Central memory CD8-positive, alpha-beta T cell (primary cell): ENCODE data around the gene CBR3.

Experiments
- ATAC-seq: fragments of 150-1000 bp; cut with Tn5 transposase; replicated peaks from 2 replicates; pipeline ENCODE4 v1.10.0; 2022; ENCODE audit warnings: mild to moderate bottlenecking, moderate FRiP score, moderate number of reproducible peaks; ENCODE audit not compliant: poor library complexity, severe bottlenecking; ENCODE audit errors: extremely low read depth
- DNase-seq, 2 donors: peaks; one replicate each; pipeline ENCODE4 v3.0.0; 2021; ENCODE audit warnings: low spot score in 2 of 2
- H3K27ac Mint-ChIP-seq: one replicate; pipeline ENCODE4 v1.8.0; 2022; ENCODE audit warnings: low read depth, mild to moderate bottlenecking, moderate library complexity, mixed read lengths
- H3K27me3 Mint-ChIP-seq: one replicate; pipeline ENCODE4 v1.8.0; 2022; ENCODE audit warnings: mixed read lengths
- H3K36me3 Mint-ChIP-seq: one replicate; pipeline ENCODE4 v1.8.0; 2022; ENCODE audit warnings: mild to moderate bottlenecking, moderate library complexity, mixed read lengths; ENCODE audit not compliant: insufficient read depth
- H3K4me1 Mint-ChIP-seq: one replicate; pipeline ENCODE4 v1.8.0; 2022; ENCODE audit warnings: mixed read lengths
- H3K4me3 Mint-ChIP-seq: one replicate; pipeline ENCODE4 v1.8.0; 2022; ENCODE audit warnings: mild to moderate bottlenecking, moderate library complexity, mixed read lengths
- H3K9me3 Mint-ChIP-seq: one replicate; pipeline ENCODE4 v1.8.0; 2022; ENCODE audit warnings: mixed read lengths

The CBR3 gene

DNA sequence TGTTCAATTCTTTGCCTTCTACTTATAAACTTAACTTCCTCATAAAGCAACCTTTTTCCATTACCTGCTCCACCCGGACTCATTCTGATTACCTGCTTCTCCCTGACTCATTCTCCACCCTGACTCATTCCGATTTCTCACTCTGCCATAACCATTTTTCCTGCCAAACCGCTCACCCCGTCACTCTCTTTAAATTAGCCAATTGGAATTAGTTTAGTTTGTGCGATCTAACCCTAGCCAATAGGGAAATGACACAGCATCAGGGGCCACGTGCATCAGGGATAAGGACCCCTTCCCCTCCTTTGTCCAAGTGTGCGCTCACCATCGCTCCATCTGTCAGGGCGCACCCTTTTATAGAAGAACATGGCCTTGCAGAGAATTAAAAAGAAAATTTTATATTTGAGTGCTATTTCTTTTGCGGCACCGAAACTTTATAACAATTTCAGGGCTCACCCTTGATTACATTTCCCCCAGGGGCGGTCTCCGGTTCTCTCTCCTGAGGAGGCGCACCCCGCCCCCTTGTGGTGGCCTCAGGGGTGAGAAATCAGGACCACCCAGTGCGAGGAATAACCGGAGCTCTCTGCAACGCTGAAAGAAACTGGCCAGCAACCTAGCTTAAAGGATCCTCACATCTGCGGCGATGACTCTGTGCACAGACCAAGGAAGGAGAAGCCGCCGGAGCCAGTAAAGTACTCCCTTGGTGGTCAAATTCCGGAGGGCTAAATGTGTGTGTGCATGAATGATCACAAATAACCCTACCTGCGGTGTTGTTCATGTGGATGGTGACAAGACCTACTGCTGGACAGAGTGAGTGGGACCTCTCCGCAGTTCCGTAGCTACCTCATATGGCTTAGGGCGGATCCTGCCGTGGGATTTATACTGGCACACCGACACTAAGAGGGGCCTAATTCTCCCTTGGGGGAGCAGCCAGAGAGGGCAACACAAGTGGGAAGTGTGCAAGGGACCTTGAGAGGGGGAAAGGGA is 30.3 kb upstream of the CBR3 start:
- Mint-ChIP-seq H3K27ac (no peak overlapping the region), H3K4me3 (no peak overlapping the region), H3K27me3 (peaks cover 52% of the 10 kb centered on the region), H3K9me3 (no peaks in the 10 kb centered on the region), H3K36me3 (peaks cover 2% of the 10 kb centered on the region), H3K4me1 (no peaks in the 10 kb centered on the region)
- ATAC-seq, result no peak
- no peak for DNase-seq

DNA sequence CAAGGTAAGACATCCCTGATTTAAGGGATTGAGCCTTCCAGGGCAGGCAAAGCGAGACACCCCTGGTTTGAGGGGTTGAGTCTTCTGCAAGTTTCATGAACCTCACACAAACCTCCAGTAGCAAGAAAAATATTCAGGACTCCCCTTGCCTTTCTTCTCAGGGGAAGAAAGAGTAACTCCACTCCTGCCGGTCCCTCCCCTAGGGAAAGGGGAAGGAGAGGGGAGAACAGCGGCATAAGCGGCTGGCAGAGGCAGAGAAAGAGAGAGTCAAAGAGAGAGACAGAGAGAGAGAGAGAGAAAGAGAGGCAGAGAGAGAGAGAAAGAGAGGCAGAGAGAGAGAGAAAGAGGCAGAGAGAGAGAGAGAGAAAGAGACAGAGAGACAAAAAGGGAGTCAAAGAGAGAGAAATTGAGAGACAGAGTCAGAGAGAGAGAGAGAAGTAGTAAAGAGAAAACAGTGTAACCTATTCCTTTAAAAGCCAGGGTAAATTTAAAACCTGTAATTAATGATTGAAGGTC is 29.5 kb upstream of the CBR3 start:
- Mint-ChIP-seq H3K27me3 (peaks cover 45% of the 10 kb centered on the region), H3K9me3 (no peaks in the 10 kb centered on the region), H3K4me1 (no peaks in the 10 kb centered on the region), H3K4me3 (no peak overlapping the region), H3K27ac (peak overlapping the region; percentile 26), H3K36me3 (peaks cover 2% of the 10 kb centered on the region)
- DNase-seq, result no peak
- ATAC-seq, result no peak

- H3K27ac Mint-ChIP-seq, result no peak overlapping the region
- ATAC-seq, result no peak
- H3K27me3 Mint-ChIP-seq, result peaks cover 36% of the 10 kb centered on the region
- peaks cover 16% of the 10 kb centered on the region for H3K4me1 Mint-ChIP-seq
- no peaks in the 10 kb centered on the region for H3K9me3 Mint-ChIP-seq
- no peak for DNase-seq
- H3K36me3 Mint-ChIP-seq, result peaks cover 14% of the 10 kb centered on the region
- no peak overlapping the region for H3K4me3 Mint-ChIP-seq
These were observed 25.0 kb upstream of the CBR3 start for GRCh38 chr21:36109868-36110267.

DNA sequence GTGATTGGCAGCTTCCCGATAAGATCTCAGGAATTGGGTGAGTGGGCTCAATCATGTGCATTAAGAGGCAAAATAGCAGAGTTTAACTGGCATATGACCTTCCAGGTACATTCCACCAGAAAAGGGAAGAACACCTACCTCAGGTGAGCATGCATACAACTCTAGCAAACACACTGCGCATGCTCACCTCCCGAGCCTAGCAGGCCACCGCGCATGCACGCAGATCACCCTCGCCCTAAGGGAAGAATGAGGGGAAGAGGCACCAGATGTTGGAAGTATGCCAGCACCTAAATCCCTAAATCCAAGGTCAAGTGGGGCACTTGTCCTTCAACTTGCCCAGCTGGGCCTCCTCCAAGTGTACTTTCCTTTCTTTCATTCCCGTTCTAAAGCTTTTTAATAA is 23.6 kb upstream of the CBR3 start:
- Mint-ChIP-seq H3K4me3 (no peak overlapping the region), H3K27ac (no peak overlapping the region), H3K27me3 (peaks cover 22% of the 10 kb centered on the region), H3K4me1 (peaks cover 16% of the 10 kb centered on the region), H3K36me3 (peaks cover 14% of the 10 kb centered on the region), H3K9me3 (no peaks in the 10 kb centered on the region)
- DNase-seq, result no peak
- no peak for ATAC-seq

DNA sequence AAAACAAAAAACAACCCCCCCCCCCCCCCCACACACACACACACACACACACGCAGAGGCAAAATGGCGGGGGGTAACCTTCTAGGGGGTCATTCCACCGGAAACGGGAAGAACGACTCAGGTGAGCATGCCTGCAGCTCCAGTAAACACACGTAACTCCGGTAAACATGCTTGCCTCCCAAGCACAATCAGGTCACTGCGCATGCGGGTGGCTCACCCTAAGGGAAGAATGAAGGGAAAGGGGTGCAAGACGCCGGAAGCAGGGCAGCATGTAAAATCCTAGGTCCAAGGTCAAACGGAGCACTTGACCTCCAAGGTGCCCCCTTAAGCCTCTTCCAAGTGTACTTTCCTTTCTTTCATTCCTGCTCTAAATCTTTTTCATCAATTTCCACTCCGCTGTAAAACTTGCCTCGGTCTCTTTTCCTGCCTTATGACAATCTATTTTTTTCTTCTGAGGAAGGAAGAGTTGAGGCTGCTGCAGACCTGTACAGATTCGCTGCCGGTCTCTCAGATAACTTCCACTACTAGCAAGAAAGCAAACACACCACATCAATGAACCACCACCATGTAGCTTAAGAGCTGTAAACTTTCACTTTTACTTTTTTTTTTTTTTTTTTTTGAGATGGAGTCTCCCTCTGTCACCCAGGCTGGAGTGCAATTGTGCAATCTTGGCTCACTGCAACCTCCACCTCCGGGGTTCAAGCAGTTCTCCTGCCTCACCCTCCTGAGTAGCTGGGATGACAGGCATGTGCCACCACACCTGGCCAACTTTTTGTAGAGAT is 21.0 kb upstream of the CBR3 start:
- Mint-ChIP-seq H3K4me3 (peak overlapping the region; percentile 78), H3K9me3 (no peaks in the 10 kb centered on the region), H3K4me1 (peaks cover 16% of the 10 kb centered on the region), H3K27ac (peak overlapping the region; percentile 82), H3K27me3 (no peaks in the 10 kb centered on the region), H3K36me3 (peaks cover 14% of the 10 kb centered on the region)
- DNase-seq, result peak; percentile 37 to 57
- ATAC-seq, result peak; percentile 92

DNA sequence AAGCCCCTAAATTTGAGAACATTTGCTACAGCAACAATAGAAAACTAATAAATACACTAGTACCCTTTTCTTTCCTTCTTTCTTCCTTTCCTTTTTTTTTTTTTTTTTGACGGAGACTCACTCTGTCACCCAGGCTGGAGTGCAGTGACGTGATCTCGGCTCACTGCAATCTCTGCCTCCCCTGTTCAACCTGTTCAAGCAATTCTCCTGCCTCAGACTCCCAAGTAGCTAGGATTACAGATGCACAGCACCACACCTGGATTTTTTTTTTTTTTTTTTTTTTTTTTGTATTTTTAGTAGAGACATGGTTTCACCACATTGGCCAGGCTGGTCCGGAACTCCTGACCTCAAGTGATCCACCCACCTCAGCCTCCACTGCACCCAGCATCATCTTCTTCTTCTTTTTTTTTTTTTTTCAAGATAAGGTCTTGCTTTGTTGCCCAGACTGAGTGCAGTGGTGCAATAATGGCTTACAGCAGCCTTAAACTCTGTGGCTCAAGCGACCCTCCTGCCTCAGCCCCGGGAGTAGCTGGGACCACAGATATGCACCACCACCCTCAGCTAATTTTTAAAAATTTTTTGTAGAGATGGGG is 19.6 kb upstream of the CBR3 start:
- DNase-seq, result no peak
- H3K27me3 Mint-ChIP-seq, result no peaks in the 10 kb centered on the region
- H3K27ac Mint-ChIP-seq, result peak overlapping the region; percentile 29
- H3K9me3 Mint-ChIP-seq, result no peaks in the 10 kb centered on the region
- no peak overlapping the region for H3K4me3 Mint-ChIP-seq
- no peak for ATAC-seq
- H3K4me1 Mint-ChIP-seq, result peaks cover 16% of the 10 kb centered on the region
- peaks cover 14% of the 10 kb centered on the region for H3K36me3 Mint-ChIP-seq

DNA sequence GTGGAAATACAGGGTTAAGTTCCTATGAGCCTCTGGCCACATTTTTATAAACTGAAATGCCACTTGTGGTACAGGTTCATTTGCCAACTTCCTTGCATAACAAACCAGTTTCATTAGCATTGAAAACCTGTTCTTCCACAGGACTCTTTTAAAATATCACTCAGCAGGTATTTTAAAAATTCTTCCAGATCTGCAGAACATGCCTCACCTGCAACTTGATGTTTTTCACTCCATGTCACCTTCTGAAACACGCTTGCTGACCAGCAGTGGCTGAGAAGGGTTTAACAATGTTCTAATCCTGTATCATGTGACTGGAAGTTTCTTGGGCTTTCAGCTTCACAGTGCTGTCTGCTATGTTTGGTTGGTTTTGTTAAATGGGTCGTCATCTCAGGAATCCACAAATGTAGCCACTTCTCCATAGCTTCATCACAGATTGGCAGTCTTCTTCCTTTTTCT is 17.6 kb upstream of the CBR3 start:
- DNase-seq, result no peak
- Mint-ChIP-seq H3K9me3 (no peaks in the 10 kb centered on the region), H3K27me3 (no peaks in the 10 kb centered on the region), H3K36me3 (peaks cover 14% of the 10 kb centered on the region), H3K4me3 (no peak overlapping the region), H3K27ac (no peak overlapping the region), H3K4me1 (peaks cover 14% of the 10 kb centered on the region)
- ATAC-seq, result no peak

DNA sequence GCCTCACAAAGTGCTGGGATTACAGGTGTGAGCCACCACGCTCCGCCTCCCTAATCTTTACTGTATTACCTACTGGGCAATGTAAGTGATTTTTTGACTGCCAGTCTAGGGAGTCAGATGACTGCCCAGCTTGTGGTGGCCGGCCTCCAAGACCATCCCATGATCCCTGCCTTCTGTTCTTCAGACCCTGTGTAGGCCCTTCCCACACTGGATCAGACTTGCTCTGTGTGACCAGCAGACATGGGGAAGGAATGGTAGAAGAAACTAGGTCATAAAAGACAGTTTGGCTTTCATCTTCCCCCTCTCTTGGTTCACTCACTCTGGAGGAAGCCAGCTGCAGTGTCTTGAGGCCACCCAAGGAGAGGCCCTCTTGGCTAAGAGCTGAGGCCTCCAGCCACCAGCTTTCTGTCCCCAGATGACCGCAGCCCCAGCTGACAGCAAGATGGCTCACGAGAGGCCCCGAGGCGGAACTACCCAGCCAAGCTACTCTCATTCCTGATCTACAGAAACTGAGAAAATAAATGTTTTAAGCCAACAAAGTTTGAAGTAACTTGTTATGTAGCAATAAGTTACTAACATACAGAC is 14.5 kb upstream of the CBR3 start:
- Mint-ChIP-seq H3K27me3 (no peaks in the 10 kb centered on the region), H3K4me1 (peaks cover 5% of the 10 kb centered on the region), H3K4me3 (no peak overlapping the region), H3K36me3 (no peaks in the 10 kb centered on the region), H3K9me3 (no peaks in the 10 kb centered on the region), H3K27ac (no peak overlapping the region)
- no peak for DNase-seq
- no peak for ATAC-seq

DNA sequence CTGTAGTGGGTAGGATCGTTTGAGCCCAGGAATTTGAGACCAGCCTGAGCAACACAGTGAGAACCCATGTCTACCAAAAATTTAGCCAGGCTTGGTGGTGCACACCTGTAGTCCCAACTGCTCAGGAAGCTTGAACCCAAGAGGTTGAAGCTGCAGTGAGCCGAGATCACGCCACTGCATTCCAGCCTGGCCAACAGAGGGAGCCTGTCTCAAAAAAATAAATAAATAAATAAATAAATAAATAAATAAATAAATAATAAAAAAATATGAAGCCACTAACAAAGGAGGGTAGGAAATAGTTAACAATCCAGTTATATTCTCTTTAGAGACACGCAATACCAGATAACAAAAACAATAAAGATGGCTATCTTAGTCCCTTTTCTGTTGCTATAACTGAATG is 11.9 kb upstream of the CBR3 start:
- ATAC-seq (no peak), DNase-seq (no peak)
- Mint-ChIP-seq H3K4me1 (peaks cover 8% of the 10 kb centered on the region), H3K27me3 (no peaks in the 10 kb centered on the region), H3K9me3 (no peaks in the 10 kb centered on the region), H3K27ac (no peak overlapping the region), H3K36me3 (no peaks in the 10 kb centered on the region), H3K4me3 (no peak overlapping the region)

GRCh38 chr21:36124395-36124794 is 10.5 kb upstream of the CBR3 start:
- Mint-ChIP-seq H3K9me3 (no peaks in the 10 kb centered on the region), H3K27ac (no peak overlapping the region), H3K4me1 (peaks cover 8% of the 10 kb centered on the region), H3K36me3 (peaks cover under 1% of the 10 kb centered on the region), H3K27me3 (no peaks in the 10 kb centered on the region), H3K4me3 (no peak overlapping the region)
- no peak for ATAC-seq
- no peak for DNase-seq

DNA sequence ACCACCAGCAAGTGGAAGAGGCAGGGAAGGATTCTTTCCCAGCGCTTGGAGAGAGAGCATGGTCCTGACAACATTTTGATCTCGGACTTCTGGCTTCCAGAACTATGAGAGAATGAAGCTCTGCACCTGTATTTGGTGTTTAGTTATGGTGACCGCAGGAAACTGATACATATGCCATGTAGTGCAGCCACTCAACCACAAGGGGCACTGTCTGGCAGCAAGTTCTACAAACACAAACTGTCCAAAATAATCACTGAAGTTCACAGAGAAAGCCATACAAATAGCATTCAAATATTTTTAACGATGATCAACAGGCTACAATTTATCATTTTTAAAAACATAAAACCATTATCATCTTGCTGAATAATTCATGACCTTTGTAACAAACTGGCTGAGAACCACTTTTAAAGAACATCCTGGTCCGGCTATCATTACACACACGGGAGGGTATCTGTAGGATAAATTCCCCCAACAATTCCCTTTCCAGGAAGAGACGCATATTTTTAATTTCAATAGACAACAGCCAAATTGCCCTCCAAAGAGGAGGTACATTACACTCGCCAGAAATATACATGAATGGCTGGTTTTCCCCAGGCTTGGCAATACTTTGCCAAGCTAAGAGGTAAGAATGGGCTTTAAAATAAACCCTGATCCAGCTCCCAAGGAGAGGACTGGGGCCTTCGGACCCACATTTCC is 9.2 kb upstream of the CBR3 start:
- ATAC-seq (peak; percentile 41), DNase-seq (peak in 1 of 2 donors; percentile 21)
- Mint-ChIP-seq H3K27me3 (no peaks in the 10 kb centered on the region), H3K4me3 (no peak overlapping the region), H3K36me3 (peaks cover 3% of the 10 kb centered on the region), H3K9me3 (no peaks in the 10 kb centered on the region), H3K4me1 (peaks cover 14% of the 10 kb centered on the region), H3K27ac (no peak overlapping the region)

DNA sequence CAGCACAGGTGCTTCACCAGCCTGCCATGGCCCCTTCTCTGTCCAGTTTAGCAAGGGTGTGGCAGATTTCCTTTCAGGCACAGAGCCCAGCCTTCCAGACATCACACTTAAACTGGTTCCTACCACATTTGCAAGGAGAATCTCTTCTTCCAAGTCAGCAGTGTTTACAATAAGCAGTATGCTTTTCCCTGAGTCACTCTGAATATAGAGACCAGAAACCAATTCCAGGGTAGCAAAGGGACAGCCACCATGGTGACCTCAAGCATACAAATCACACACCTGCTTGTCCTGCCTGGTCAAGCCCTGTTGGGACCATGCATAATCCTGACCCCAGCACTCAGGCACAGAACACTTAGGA is 8.7 kb upstream of the CBR3 start:
- Mint-ChIP-seq H3K4me3 (no peak overlapping the region), H3K27me3 (no peaks in the 10 kb centered on the region), H3K27ac (no peak overlapping the region), H3K4me1 (peaks cover 16% of the 10 kb centered on the region), H3K9me3 (no peaks in the 10 kb centered on the region), H3K36me3 (peaks cover 3% of the 10 kb centered on the region)
- DNase-seq, result no peak
- ATAC-seq, result no peak
